Neuronal stem cell (in vitro differentiated cells): ENCODE measurements around the gene FAM24B.

Source experiments
- DNase-seq: peaks from one replicate; pipeline ENCODE4 v3.0.0-alpha.2; 2013; ENCODE audit warnings: low spot score
- H2AFZ ChIP-seq: one replicate; pipeline ENCODE4 v1.6.1; 2013; ENCODE audit warnings: mild to moderate bottlenecking, low read length, inconsistent platforms
- H2AK5ac ChIP-seq: 2 replicates; pipeline ENCODE4 v1.6.1; 2013; ENCODE audit warnings: low read depth, mild to moderate bottlenecking, inconsistent platforms, low read length, moderate library complexity, mixed read lengths
- H2BK120ac ChIP-seq: 2 replicates; pipeline ENCODE4 v1.6.1; 2013; ENCODE audit warnings: low read depth, mild to moderate bottlenecking, inconsistent platforms, low read length, moderate library complexity, mixed read lengths
- H2BK12ac ChIP-seq: one replicate; pipeline ENCODE4 v1.6.1; 2013; ENCODE audit warnings: low read length, inconsistent platforms
- H2BK15ac ChIP-seq: 2 replicates; pipeline ENCODE4 v1.6.1; 2013; ENCODE audit warnings: mild to moderate bottlenecking, low read length, inconsistent platforms, mixed read lengths
- H2BK5ac ChIP-seq: one replicate; pipeline ENCODE4 v1.6.1; 2013; ENCODE audit warnings: inconsistent platforms, mild to moderate bottlenecking, low read length, moderate library complexity
- H3K14ac ChIP-seq: one replicate; pipeline ENCODE4 v1.6.1; 2013; ENCODE audit warnings: low read length, inconsistent platforms
- H3K18ac ChIP-seq: 2 replicates; pipeline ENCODE4 v1.6.1; 2013; ENCODE audit warnings: low read length, inconsistent platforms
- H3K23ac ChIP-seq: 2 replicates; pipeline ENCODE4 v1.6.1; 2013; ENCODE audit warnings: low read depth, mild to moderate bottlenecking, mixed read lengths, low read length, inconsistent platforms; ENCODE audit not compliant: poor library complexity
- H3K27ac ChIP-seq: replicated peaks from 3 replicates; pipeline ENCODE4 v1.5.1; 2013; ENCODE audit warnings: low read length, inconsistent platforms
- H3K27me3 ChIP-seq, 3 experiments: 2 replicates each; pipeline ENCODE4 v1.6.1; 2013; ENCODE audit warnings: low read length in 3 of 3, mild to moderate bottlenecking in 2 of 3, inconsistent platforms in 1 of 3, low read depth in 1 of 3, mixed read lengths in 1 of 3, moderate library complexity in 1 of 3; ENCODE audit not compliant: control insufficient read depth in 3 of 3, insufficient read depth in 3 of 3
- H3K36me3 ChIP-seq, 2 donors: replicated peaks in 1 of 2; 2 replicates each; pipeline ENCODE4 v1.6.1; 2013; ENCODE audit warnings: low read length in 2 of 2; ENCODE audit not compliant: control insufficient read depth in 2 of 2, insufficient read depth in 2 of 2
- H3K4ac ChIP-seq: 2 replicates; pipeline ENCODE4 v1.6.1; 2013; ENCODE audit warnings: inconsistent platforms, mild to moderate bottlenecking, low read length, moderate library complexity
- H3K4me1 ChIP-seq, 2 donors: 1 replicate in 1 of 2; 2 replicates in 1 of 2; pipeline ENCODE4 v1.6.1; 2013; ENCODE audit warnings: low read length in 2 of 2, low read depth in 1 of 2; ENCODE audit not compliant: control insufficient read depth in 2 of 2, insufficient read depth in 1 of 2
- H3K4me2 ChIP-seq: one replicate; pipeline ENCODE4 v1.6.1; 2013; ENCODE audit warnings: mild to moderate bottlenecking, low read length, inconsistent platforms; ENCODE audit not compliant: insufficient read depth, poor library complexity, severe bottlenecking
- H3K4me3 ChIP-seq, 2 donors: 2 replicates each; pipeline ENCODE4 v1.5.1; 2013; ENCODE audit warnings: low read length in 2 of 2, mild to moderate bottlenecking in 2 of 2, inconsistent platforms in 1 of 2, moderate library complexity in 1 of 2
- H3K79me1 ChIP-seq: one replicate; pipeline ENCODE4 v1.6.1; 2013; ENCODE audit warnings: low read depth, mild to moderate bottlenecking, inconsistent platforms, low read length, moderate library complexity
- H3K9ac ChIP-seq: one replicate; pipeline ENCODE4 v1.6.1; 2013; ENCODE audit warnings: mild to moderate bottlenecking, low read depth, low read length, inconsistent platforms; ENCODE audit not compliant: poor library complexity
- H3K9me3 ChIP-seq, 2 donors: replicated peaks in 1 of 2; 2 replicates each; pipeline versions ENCODE3 to v1.6.1; 2013; ENCODE audit warnings: low read length in 2 of 2, mild to moderate bottlenecking in 2 of 2, inconsistent platforms in 1 of 2, low read depth in 1 of 2, mixed read lengths in 1 of 2, moderate library complexity in 1 of 2; ENCODE audit not compliant: control insufficient read depth in 2 of 2, insufficient read depth in 1 of 2
- H4K8ac ChIP-seq: one replicate; pipeline ENCODE4 v1.6.1; 2013; ENCODE audit warnings: low read depth, mild to moderate bottlenecking, inconsistent platforms, low read length, moderate library complexity
- H4K91ac ChIP-seq: one replicate; pipeline ENCODE4 v1.6.1; 2013; ENCODE audit warnings: low read length, low read depth, mild to moderate bottlenecking, inconsistent platforms; ENCODE audit not compliant: poor library complexity
- WGBS, 2 donors: extraction: QIAGEN DNeasy Blood & Tissue Kit; methylation state at CpG; one replicate each; pipeline ENCODE4 v1.1.7; 2013; ENCODE audit warnings: missing lambda C conversion rate in 2 of 2, mixed read lengths in 1 of 2; ENCODE audit not compliant: insufficient read length in 2 of 2, insufficient replicate concordance in 1 of 2; ENCODE audit errors: extremely low coverage in 2 of 2; 5-methylcytosine and 5-hydroxymethylcytosine counted together

The FAM24B gene

DNA sequence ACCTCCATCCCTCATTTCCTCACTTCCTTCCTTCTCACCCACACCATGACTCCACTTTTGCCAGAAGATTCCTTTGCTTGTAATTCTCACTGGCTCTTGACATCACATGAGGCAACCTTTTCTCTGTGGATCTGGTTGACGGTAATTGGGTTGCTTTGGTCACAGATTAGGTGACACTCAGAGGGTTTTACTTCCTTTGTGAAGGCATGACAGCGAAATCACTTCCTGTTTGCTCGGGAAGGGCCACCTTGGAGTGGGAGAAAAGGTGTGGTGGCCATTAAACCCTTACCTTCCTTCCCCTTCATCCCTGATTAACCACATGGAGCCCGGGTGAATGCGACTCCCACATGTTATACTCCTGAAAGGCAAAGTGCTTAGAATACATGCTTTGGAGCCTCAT, 63.9 kb downstream of the FAM24B start:
- no peak overlapping the region for H2BK15ac ChIP-seq
- no CpG with 5 or more reads among the region's 5 CpGs for WGBS, 2 donors
- H3K9ac ChIP-seq = no peak overlapping the region

DNA sequence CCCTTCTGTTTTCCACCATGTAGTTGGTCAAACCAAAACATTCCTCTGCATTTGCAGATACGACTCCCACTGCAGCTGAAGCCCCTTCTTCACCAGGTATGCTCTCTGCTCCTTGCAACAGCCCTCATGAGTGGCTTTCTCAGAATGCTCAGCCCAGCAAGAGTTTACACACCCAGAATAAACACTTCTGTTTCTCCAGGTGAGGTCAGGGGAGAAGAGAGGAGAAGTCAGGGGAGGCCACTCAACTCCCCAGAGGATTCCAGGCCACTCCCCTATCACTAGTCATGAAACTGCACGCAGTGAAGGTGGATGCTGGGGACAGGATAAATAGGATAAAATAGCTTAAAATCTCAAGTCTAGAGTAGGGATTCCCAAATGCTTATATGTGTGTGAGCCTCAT, 64.9 kb downstream of the FAM24B start:
- no peak overlapping the region for H3K18ac ChIP-seq
- no peaks in the 10 kb centered on the region for H3K4me1 ChIP-seq
- no peak overlapping the region for H3K4ac ChIP-seq
- no peak overlapping the region for H2AFZ ChIP-seq
- H2AK5ac ChIP-seq = no peak overlapping the region
- no peak overlapping the region for H4K91ac ChIP-seq
- no peak overlapping the region for H3K27ac ChIP-seq
- no peaks in the 10 kb centered on the region for H3K36me3 ChIP-seq
- H3K23ac ChIP-seq = no peak overlapping the region
- no peak overlapping the region for H3K4me2 ChIP-seq
- DNase-seq = no peak
- H4K8ac ChIP-seq = no peak overlapping the region
- no peak overlapping the region for H3K14ac ChIP-seq
- no peak overlapping the region for H2BK12ac ChIP-seq
- H3K79me1 ChIP-seq = no peaks in the 10 kb centered on the region
- H3K4me3 ChIP-seq = no peak overlapping the region
- no peak overlapping the region for H2BK15ac ChIP-seq
- no peaks in the 10 kb centered on the region for H3K27me3 ChIP-seq
- no peaks in the 10 kb centered on the region for H3K9me3 ChIP-seq
- no peak overlapping the region for H2BK5ac ChIP-seq
- H3K9ac ChIP-seq = no peak overlapping the region
- H2BK120ac ChIP-seq = no peak overlapping the region
- no CpG with 5 or more reads among the region's 2 CpGs for WGBS, 2 donors

More for the DNA sequence above, 63.9 kb downstream of the FAM24B start:
- DNase-seq = no peak
- Histone ChIP-seq H4K8ac (no peak overlapping the region), H3K9me3 (no peaks in the 10 kb centered on the region), H3K18ac (no peak overlapping the region), H3K79me1 (no peaks in the 10 kb centered on the region), H2BK12ac (no peak overlapping the region), H2AK5ac (no peak overlapping the region), H3K27me3 (no peaks in the 10 kb centered on the region), H3K4ac (no peak overlapping the region), H3K14ac (no peak overlapping the region), H2BK120ac (no peak overlapping the region), H3K23ac (no peak overlapping the region), H3K4me1 (no peaks in the 10 kb centered on the region), H3K36me3 (no peaks in the 10 kb centered on the region), H3K4me2 (no peak overlapping the region), H2BK5ac (no peak overlapping the region), H3K4me3 (no peak overlapping the region), H2AFZ (no peak overlapping the region), H4K91ac (no peak overlapping the region), H3K27ac (no peak overlapping the region)

DNA sequence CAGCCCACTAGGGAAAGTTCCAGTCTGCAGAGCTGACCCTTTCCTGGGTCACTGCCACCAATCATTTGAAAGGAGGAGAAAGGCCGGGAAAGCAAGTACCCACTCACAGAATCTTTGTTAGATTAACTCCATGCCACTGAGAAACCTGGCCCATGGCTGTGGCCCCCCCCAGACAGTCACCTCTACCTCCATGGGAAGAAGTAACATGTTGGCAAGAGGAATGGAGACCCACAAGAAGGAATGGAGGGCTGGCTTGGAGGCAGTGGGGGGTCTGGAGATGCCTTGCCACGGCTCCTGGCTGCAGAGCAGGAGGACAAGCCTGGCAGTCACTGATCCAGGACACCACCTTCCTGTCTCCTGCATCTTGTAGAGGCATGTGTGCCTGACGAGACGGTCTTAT, 66.6 kb downstream of the FAM24B start:
- Histone ChIP-seq H2BK120ac (no peak overlapping the region), H2BK5ac (no peak overlapping the region), H3K23ac (no peak overlapping the region), H3K4me1 (no peaks in the 10 kb centered on the region), H2BK12ac (no peak overlapping the region), H2AFZ (no peak overlapping the region), H3K36me3 (no peaks in the 10 kb centered on the region), H3K9ac (no peak overlapping the region), H3K27me3 (no peaks in the 10 kb centered on the region), H3K4ac (no peak overlapping the region), H3K18ac (no peak overlapping the region), H3K9me3 (no peaks in the 10 kb centered on the region), H2AK5ac (no peak overlapping the region), H2BK15ac (no peak overlapping the region), H3K4me2 (no peak overlapping the region), H3K4me3 (no peak overlapping the region), H3K27ac (no peak overlapping the region), H4K8ac (no peak overlapping the region), H4K91ac (no peak overlapping the region), H3K79me1 (no peaks in the 10 kb centered on the region), H3K14ac (no peak overlapping the region)
- no peak for DNase-seq
- WGBS, 2 donors = no CpG with 5 or more reads among the region's 4 CpGs

DNA sequence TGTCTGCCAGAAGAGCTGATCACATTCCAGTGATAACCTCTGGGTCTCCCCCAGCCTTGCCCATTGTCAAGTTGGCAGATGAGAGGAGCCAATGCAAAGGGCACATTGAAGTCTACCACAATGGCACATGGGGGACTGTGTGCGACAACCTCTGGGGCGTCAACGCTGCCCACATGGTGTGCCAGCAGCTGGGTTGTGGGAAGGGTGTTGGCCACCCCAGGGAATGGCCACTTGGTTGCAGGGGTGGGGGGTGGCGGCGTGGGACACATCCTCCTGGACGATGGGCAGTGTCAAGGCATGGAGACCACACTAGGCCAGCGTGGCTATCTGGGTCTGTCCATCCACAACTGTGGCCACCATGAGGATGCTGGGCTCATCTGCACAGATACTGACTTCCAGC, 77.1 kb downstream of the FAM24B start:
- Histone ChIP-seq H4K91ac (no peak overlapping the region), H3K79me1 (no peaks in the 10 kb centered on the region), H2AFZ (no peak overlapping the region), H2BK12ac (no peak overlapping the region), H3K18ac (no peak overlapping the region), H2AK5ac (no peak overlapping the region), H3K23ac (peak overlapping the region; percentile 44), H3K27ac (no peak overlapping the region), H3K4me1 (no peaks in the 10 kb centered on the region), H4K8ac (no peak overlapping the region), H3K27me3 (no peaks in the 10 kb centered on the region), H3K36me3 (no peaks in the 10 kb centered on the region), H2BK120ac (no peak overlapping the region), H3K9me3 (no peaks in the 10 kb centered on the region), H3K4me3 (no peak overlapping the region), H2BK15ac (no peak overlapping the region), H3K14ac (peak overlapping the region; percentile 12), H2BK5ac (no peak overlapping the region), H3K4me2 (no peak overlapping the region), H3K9ac (no peak overlapping the region), H3K4ac (no peak overlapping the region)
- WGBS, 2 donors = no CpG with 5 or more reads among the region's 7 CpGs
- DNase-seq = no peak
